ENCODE measurements around the gene CACNG6. TPM values are rescaled to one million over a fixed set of nuclear protein-coding genes. Genes with fewer than 3 reads are reported as not detected.

CACNG6 gene
- total RNA-seq, 6 experiments from 2014 or later: not detected

GRCh38 chr19:53962887-53963431, 28.5 kb upstream of the CACNG6 start, which contains the start of gene CACNG8:
Gene CACNG8, plus strand, starts transcription at chr19:53962937.
- Histone ChIP-seq H3K4me1 (no peaks in the 10 kb centered on the region), H3K9me3 (no peaks in the 10 kb centered on the region), H3K36me3 (no peaks in the 10 kb centered on the region), H3K4me3 (no peak within 1 kb of the TSS), H3K27me3 (peaks cover 0 to 4% of the 10 kb centered on the region in 2 donors), H3K27ac (no peak within 1 kb of the TSS)
- WGBS (ENCODE audit: insufficient coverage, low coverage, low lambda C conversion rate, missing lambda C conversion rate): 2% methylated on average over 15 of the region's 55 CpGs
- no peak for ATAC-seq
- peak in 1 of 3 donors; percentile 40 for DNase-seq
- intact Hi-C loops (cut with DNase I): no loop called here
- TF ChIP-seq POLR2A (IDR thresholded peaks at IDR 0.05) (no peak), CTCF (IDR thresholded peaks at IDR 0.05) (no peak)

GRCh38 chr19:53965091-53965490, 26.3 kb upstream of the CACNG6 start:
- peak in 1 of 4 donors; percentile 28 for ATAC-seq
- H3K36me3 ChIP-seq: no peaks in the 10 kb centered on the region

GRCh38 chr19:53966931-53967330, 24.5 kb upstream of the CACNG6 start:
- WGBS (ENCODE audit: insufficient coverage, low coverage, low lambda C conversion rate, missing lambda C conversion rate): 60% methylated on average over 7 of the region's 7 CpGs
- ATAC-seq (no peak), DNase-seq (peak in 1 of 3 donors; percentile 12)
- Histone ChIP-seq H3K27ac (no peak overlapping the region), H3K27me3 (no peaks in the 10 kb centered on the region), H3K4me3 (no peak overlapping the region), H3K4me1 (no peaks in the 10 kb centered on the region), H3K36me3 (no peaks in the 10 kb centered on the region), H3K9me3 (no peaks in the 10 kb centered on the region)
- TF ChIP-seq CTCF (IDR thresholded peaks at IDR 0.05) (no peak), POLR2A (IDR thresholded peaks at IDR 0.05) (no peak)
- intact Hi-C loops (cut with DNase I): no loop called here

More at GRCh38 chr19:53965091-53965490, 26.3 kb upstream of the CACNG6 start:
- Histone ChIP-seq H3K27ac (no peak overlapping the region), H3K9me3 (no peaks in the 10 kb centered on the region), H3K4me3 (no peak overlapping the region), H3K27me3 (peaks cover 0 to 4% of the 10 kb centered on the region in 2 donors), H3K4me1 (no peaks in the 10 kb centered on the region)
- peak in 1 of 3 donors; percentile 15 for DNase-seq
- TF ChIP-seq POLR2A (IDR thresholded peaks at IDR 0.05) (no peak), CTCF (IDR thresholded peaks at IDR 0.05) (no peak)
- intact Hi-C loops (cut with DNase I): no loop called here
- 30% methylated on average over 10 of the region's 11 CpGs for WGBS (ENCODE audit: insufficient coverage, low coverage, low lambda C conversion rate, missing lambda C conversion rate)

GRCh38 chr19:53969366-53969765, 22.1 kb upstream of the CACNG6 start:
- no peak overlapping the region for H3K27ac ChIP-seq
- intact Hi-C loops (cut with DNase I): no loop called here
- no peaks in the 10 kb centered on the region for H3K36me3 ChIP-seq
- 59% methylated on average over 3 of the region's 6 CpGs for WGBS (ENCODE audit: insufficient coverage, low coverage, low lambda C conversion rate, missing lambda C conversion rate)
- no peaks in the 10 kb centered on the region for H3K4me1 ChIP-seq
- no peaks in the 10 kb centered on the region for H3K27me3 ChIP-seq
- DNase-seq (peak in 1 of 3 donors; percentile 19), ATAC-seq (no peak)
- no peak for TF ChIP-seq POLR2A (IDR thresholded peaks at IDR 0.05)
- H3K4me3 ChIP-seq: no peak overlapping the region
- H3K9me3 ChIP-seq: no peaks in the 10 kb centered on the region

- ATAC-seq (no peak), DNase-seq (peak in 1 of 3 donors; percentile 18)
- TF ChIP-seq POLR2A (IDR thresholded peaks at IDR 0.05): no peak
- TF ChIP-seq CTCF (IDR thresholded peaks at IDR 0.05): no peak
- 40% methylated on average over 8 of the region's 10 CpGs for WGBS (ENCODE audit: insufficient coverage, low coverage, low lambda C conversion rate, missing lambda C conversion rate)
- intact Hi-C loops (cut with DNase I): no loop called here
- H3K4me3 ChIP-seq: no peak overlapping the region
- H3K9me3 ChIP-seq: no peaks in the 10 kb centered on the region
- no peaks in the 10 kb centered on the region for H3K36me3 ChIP-seq
- no peaks in the 10 kb centered on the region for H3K4me1 ChIP-seq
- no peak overlapping the region for H3K27ac ChIP-seq
- no peaks in the 10 kb centered on the region for H3K27me3 ChIP-seq
Observed at GRCh38 chr19:53971673-53972072, 19.8 kb upstream of the CACNG6 start.
